GM21360 (cell line): Measurements from ENCODE around the gene NXPE4.
"Not testable (repeated sequence)": the region's sequence is repeated elsewhere in the genome, so short reads cannot be mapped to it uniquely, and the experiment has no call there.

ENCODE experiments used
- ATAC-seq: cut with Tn5 transposase; IDR thresholded peaks from one replicate; pipeline ENCODE4 v1.9.1; 2021; ENCODE audit warnings: mild to moderate bottlenecking, moderate library complexity; ENCODE audit not compliant: unreplicated experiment

NXPE4 gene

GRCh38 chr11:114595571-114595970 lies at the start of gene NXPE4:
Gene NXPE4 (minus strand): TSS chr11:114595786. CDS start chr11:114594759, 1,027 bp downstream.
- no peak for ATAC-seq

GRCh38 chr11:114639440-114639839 lies 43.9 kb upstream of the NXPE4 start:
- ATAC-seq = not testable (repeated sequence)

- ATAC-seq = not testable (repeated sequence)
Observed at GRCh38 chr11:114631445-114631965, 35.9 kb upstream of the NXPE4 start.

GRCh38 chr11:114625294-114625693 lies 29.7 kb upstream of the NXPE4 start:
- ATAC-seq = no peak

- no peak for ATAC-seq
Observed at GRCh38 chr11:114624455-114625207, 29.0 kb upstream of the NXPE4 start.

GRCh38 chr11:114623720-114624119 lies 28.1 kb upstream of the NXPE4 start:
- no peak for ATAC-seq

GRCh38 chr11:114622858-114623257 lies 27.3 kb upstream of the NXPE4 start:
- ATAC-seq = no peak

GRCh38 chr11:114621950-114622809 lies 26.6 kb upstream of the NXPE4 start:
- no peak for ATAC-seq

- ATAC-seq = no peak
Observed at GRCh38 chr11:114621072-114621471, 25.5 kb upstream of the NXPE4 start.

- ATAC-seq = no peak
Observed at GRCh38 chr11:114619659-114620173, 24.1 kb upstream of the NXPE4 start.

- no peak for ATAC-seq
Observed at GRCh38 chr11:114618139-114618538, 22.6 kb upstream of the NXPE4 start.

- no peak for ATAC-seq
Observed at GRCh38 chr11:114617157-114618124, 21.9 kb upstream of the NXPE4 start.

- no peak for ATAC-seq
Observed at GRCh38 chr11:114616516-114616915, 20.9 kb upstream of the NXPE4 start.

- no peak for ATAC-seq
Observed at GRCh38 chr11:114615448-114616361, 20.1 kb upstream of the NXPE4 start.

GRCh38 chr11:114614127-114614720 lies 18.6 kb upstream of the NXPE4 start:
- ATAC-seq = no peak

- ATAC-seq = not testable (repeated sequence)
Observed at GRCh38 chr11:114613094-114613493, 17.5 kb upstream of the NXPE4 start.

- ATAC-seq = no peak
Observed at GRCh38 chr11:114612686-114613085, 17.1 kb upstream of the NXPE4 start.

GRCh38 chr11:114612199-114612598 lies 16.6 kb upstream of the NXPE4 start:
- ATAC-seq = not testable (repeated sequence)
